Body of pancreas (tissue), 4 donors: ENCODE data around the gene MYO10.

Source experiments
- POLR2A ChIP-seq, 3 donors: fragments of 450-650 bp; IDR thresholded peaks; one replicate each; pipeline ENCODE4 v1.6.1; 2016; ENCODE audit warnings: antibody characterized with exemption in 3 of 3, mild to moderate bottlenecking in 2 of 3
- TF ChIP-seq, protein P1 (sequence below), 7 experiments: fragments of 450-650 bp in 4 of 7; fragments of 200-600 bp in 3 of 7; sonication (generic) in 3 of 7; IDR thresholded peaks; one replicate each; pipeline ENCODE4 v1.5.1; 2016 to 2019; ENCODE audit warnings: antibody characterized with exemption in 7 of 7

DNA sequence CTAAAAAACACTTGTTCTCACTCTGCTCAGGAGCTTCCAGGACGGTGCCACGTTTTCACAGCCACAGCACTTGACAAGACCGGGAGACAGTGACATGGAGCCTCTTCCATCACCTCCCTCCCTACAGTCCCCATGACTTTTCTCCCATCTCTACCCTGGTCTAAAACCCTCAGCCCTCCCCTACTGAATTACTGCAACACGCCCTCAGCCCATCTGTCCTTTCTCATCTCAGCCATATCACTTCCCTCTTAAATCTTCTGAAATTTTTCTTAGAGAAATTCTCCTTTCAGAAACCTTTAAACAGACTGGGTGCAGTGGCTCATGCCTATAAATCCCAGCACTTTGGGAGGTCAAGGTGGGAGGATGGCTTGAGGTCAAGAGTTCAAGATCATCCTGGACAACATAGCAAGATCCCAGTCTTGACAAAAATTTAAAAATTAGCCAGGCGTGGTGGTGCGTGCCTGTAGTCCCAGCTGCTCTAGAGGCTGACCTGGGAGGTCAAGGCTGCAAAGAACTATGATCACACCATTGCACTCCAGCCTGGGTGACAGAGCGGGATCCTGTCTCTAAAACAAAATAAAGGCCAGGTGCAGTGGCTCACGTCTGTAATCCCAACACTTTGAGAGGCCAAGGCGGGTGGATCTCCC lies 125.8 kb downstream of the MYO10 start:
- TF ChIP-seq, protein P1, sequence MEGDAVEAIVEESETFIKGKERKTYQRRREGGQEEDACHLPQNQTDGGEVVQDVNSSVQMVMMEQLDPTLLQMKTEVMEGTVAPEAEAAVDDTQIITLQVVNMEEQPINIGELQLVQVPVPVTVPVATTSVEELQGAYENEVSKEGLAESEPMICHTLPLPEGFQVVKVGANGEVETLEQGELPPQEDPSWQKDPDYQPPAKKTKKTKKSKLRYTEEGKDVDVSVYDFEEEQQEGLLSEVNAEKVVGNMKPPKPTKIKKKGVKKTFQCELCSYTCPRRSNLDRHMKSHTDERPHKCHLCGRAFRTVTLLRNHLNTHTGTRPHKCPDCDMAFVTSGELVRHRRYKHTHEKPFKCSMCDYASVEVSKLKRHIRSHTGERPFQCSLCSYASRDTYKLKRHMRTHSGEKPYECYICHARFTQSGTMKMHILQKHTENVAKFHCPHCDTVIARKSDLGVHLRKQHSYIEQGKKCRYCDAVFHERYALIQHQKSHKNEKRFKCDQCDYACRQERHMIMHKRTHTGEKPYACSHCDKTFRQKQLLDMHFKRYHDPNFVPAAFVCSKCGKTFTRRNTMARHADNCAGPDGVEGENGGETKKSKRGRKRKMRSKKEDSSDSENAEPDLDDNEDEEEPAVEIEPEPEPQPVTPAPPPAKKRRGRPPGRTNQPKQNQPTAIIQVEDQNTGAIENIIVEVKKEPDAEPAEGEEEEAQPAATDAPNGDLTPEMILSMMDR (IDR thresholded peaks at IDR 0.05), result no peak
- TF ChIP-seq POLR2A (IDR thresholded peaks at IDR 0.05), result no peak
